NCI-H2081 treated with DMSO at 0.1 percent for 48 hours (cell line): ENCODE measurements around the gene ZMYND11.

Source experiments
- DNase-seq: peaks from one replicate; lab custom pipeline; 2025; lab: John Stamatoyannopoulos, UW

Gene ZMYND11

DNA sequence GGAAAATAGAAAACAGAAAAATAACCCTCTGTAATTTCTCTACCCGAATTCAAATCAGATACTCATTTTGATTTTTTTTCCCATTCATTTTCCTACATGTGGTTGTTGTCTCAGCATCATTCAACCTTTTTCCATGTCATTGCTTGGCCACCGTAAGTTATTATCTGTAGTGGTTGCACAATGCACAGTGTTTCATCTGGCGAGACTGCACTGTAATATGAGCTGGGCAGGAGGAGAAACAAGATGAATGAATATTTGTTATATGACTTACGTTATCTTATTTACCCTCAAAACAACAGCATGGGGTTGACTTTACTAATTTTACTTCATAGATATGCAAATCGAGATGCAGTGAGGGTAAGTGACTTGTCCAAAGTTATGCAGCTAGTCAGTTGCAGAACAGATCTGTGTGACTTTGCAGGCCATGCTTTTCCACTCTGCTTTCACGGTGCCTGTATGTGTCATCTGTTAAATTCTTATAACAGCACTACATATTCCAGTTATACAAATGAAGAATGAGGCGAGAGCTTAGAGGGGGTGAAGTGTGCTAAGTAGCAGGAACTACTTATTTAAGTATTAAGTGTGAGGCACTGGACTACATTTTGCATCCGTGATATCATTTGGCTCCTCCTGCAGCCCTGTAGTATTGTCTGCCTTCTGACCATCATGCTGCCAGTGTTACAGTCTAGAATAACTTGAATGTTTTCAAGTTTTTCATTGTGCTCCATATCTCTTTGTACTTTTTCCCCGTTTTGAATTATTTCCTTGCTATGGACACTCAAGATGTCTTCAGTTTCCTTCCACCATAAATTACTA lies 56.7 kb downstream of the ZMYND11 start:
- DNase-seq, result no peak

DNA sequence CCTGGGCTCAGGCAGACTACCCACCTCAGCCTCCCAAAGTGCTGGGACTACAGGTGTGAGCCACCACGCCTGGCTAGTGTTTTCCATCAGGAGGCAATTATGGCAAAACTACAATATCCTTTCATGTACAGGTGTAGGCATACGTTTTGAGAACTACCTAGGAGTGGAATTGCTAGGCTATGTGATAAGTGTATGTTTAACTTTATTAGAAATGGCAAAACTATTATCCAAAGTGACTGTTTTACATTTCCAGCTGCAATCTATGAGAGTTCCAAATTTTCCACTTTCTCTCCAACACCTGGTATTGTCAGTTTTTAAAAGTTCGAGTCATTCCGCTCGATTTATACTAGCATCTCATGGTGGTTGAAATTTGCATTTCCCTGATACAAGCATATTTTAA lies 59.0 kb downstream of the ZMYND11 start:
- no peak for DNase-seq

DNA sequence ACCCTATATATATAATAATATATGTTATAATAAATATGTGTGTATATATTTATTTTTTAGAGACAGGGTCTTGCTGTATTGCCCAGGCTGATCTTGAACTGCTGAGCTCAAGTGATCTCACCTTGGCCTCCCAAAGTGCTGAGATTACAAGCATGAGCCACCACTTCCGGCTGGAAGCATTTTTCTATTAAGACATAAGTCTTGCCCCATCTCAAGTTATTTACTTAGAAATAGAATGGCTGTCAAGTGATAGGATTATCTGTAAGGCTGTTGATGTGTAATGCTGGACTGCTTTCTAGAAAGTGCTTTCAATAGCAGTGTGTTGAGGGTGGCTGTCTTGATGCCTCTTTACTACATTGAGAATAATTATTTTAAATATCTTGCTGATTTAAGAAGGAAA lies 65.2 kb downstream of the ZMYND11 start:
- no peak for DNase-seq

DNA sequence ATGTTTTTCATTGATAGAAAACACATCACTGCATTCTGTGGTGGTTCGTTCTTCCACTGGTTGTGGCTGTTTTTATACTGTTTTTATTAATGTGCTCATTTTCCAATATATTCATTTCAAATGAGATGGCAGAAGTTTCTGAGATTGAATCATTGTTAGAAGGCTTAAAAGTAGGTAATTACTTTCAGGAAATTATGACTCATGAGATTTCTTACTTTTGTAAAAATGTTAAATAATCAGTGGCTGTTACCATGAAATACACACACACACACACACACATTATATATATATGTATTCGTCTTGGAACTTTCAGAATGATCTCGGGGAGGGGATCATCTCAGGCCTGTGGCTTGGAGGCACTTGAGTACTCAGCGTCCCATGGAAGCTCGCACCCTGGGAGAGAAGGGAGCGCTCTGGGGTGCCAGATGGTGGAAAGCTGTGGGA lies 66.1 kb downstream of the ZMYND11 start:
- DNase-seq, result no peak

DNA sequence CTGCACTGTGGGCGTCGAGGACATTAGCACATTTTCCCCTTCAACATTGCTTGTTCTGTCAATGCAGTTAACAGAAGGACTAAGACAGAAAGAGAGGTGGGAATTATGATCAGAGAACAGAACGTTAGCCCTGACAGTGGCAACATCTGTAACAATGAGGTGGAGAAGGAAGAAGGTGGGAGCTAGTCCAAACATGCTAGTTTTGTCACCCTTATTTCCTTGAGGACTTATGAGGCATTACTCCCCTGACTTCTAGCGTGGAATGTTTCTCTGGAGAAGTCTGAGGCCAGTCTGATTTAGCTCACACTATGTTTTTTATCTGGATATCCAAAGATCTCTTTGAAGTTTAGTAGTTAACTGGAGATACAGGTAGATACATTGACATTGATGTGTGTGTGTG lies 73.4 kb downstream of the ZMYND11 start:
- no peak for DNase-seq

DNA sequence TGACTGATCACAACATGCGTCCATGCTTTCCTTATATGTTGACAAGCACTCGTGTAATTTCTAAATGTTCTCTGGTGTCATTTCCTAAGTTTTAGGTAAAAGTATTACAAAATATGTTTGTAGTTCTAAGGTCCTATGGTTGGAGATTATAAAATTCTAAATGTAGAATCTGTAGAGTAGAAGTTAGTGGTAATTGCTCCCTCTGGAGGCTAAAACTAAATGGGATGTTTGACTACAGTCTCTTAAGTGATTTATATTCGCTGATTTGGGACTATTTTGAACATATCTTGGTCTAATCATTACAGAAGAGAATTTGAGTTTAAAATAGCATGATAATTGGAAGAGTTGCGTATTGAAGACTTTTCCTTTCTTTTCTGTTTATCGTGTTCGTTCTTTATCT lies 74.1 kb downstream of the ZMYND11 start:
- DNase-seq, result no peak

DNA sequence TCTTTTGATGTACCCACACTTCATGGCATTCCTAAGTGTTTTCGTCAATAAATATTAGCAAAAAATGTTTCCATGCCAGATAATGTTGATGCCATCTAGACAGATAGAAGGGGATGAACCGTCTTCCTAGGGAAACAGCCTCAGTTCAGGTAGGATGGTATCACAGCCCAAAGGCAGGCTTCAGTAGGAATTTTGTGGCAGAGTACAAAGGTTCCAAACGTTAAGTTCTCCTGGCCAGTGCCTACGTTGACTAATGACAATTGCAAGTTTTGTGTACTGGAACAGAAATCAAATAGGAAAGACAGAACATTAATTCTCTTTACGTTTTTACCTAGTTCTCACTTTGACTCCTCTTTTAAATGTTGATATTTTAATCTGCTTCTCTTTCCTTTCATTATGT lies 75.0 kb downstream of the ZMYND11 start:
- no peak for DNase-seq

DNA sequence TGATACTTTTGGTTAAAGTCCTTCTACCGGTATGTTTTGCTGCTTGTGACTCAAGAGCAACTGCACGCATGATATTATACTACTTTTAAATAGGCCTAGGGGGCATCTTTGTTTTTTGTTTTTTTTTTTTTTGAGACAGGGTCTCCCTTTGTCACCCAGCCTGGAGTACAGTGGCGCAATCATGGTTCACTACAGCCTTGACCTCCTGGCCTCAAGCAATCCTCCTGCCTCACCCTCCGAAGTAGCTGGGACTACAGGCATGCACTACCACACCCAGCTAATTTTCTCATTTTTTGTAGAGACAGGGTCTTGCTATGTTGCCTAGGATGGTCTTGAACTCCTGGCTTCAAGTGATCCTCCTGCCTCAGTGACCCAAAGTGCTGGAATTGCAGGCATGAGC lies 80.2 kb downstream of the ZMYND11 start:
- DNase-seq, result no peak

DNA sequence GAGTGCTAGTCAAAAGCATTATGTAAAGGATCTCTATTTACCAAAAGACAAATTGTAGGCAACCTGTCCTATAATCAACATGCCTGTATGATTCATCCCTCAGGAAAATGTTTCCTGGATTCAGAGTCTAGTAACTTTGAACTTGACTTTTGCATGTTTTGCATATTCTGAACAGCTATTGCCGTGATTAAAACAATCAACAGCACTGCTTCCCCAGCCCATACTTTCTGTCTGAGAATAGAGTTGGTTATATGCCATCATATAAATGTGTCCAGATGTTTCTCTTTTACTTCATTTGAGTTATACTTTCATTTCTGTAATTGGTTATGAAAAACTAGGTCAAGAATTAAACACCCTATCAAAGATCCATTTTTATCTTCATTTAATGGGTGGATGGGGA lies 83.5 kb downstream of the ZMYND11 start:
- no peak for DNase-seq

DNA sequence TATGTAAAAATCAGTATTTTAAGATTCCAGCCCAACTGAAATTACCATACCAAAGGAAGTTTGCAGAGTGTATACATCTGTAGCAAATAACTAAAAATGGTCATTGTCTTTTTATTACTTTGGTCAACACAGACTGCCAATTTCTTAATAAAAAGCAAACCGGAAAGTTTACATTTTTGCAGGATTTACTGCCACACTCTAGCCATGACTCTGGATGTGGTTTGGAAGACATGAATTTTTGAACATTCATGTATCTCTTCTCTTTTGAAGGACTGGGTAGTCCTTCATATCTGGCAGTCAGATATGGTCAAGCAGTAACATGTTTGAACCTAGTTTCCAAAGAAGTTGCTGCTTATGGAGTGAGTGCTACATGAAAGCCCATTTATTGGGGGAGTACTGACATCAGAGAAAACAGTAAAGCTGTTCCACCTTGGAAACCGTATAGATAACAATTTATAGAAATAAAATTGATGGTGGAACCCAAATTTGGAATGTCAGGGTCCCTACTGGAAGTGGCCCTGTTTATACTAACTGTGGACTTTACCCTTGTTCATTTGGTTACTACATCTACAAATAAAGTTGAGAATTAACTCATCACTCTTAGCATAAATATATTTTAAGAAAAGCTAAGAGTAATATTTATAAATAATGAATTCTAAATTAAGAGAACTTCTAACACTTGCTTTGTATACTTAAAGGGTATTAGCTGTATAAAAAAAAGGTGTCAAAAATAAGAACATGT lies 84.6 kb downstream of the ZMYND11 start:
- DNase-seq, result no peak

DNA sequence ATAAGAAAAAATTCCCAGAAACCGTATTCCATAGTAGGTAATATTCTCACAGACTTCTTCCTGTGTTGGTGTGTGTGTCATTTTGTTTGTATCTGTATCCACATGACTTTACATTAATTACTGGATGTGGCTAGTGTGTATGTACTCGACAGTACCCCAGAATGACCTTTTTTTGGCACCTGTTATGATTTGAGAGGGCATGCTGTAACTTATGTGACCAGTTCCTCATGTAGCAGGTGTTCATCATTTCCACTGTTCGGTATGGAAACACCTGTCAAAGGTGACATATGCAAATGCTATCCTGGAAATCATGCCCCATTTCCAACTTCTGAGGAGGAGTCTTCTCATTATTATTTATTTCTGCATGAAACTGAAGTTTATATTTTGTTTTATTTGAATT lies 89.3 kb downstream of the ZMYND11 start:
- DNase-seq, result no peak

DNA sequence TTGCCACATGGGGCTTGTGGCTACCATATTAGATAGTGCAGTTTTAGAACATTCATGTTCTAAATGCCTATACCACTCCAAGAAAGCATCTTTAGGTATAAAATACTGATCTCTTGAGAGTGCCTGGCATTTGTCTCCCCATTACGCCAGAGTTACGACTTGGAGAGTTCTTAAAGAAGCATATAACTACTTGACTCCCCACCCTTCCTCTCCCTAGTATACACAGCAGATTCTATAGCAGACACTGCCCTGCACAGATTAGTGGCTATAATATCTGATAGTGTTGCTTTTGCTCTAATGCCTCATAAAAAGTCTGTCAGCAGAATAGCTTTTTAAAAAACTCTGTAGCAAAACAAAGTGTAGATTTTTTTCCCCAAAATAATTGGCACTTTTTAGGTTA lies 90.8 kb downstream of the ZMYND11 start:
- DNase-seq, result no peak

DNA sequence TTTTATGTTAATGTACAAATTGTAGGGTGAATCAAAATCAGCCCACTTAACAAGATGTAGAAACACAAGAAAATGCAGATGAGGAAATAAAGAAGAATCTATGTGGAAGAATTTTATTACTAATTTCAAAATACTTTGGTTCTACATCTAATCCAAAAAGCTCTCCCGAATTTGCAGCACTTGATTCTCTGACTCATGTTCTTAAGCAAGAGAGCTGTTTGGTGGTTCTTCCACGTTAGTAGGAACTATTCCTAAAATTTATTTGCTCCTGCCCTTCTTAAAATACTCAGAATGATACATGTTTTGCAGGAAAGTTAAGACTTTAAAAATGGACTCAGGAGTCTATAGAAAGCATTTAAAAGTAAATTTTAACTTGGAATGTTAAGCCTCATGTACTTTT lies 91.8 kb downstream of the ZMYND11 start:
- no peak for DNase-seq

DNA sequence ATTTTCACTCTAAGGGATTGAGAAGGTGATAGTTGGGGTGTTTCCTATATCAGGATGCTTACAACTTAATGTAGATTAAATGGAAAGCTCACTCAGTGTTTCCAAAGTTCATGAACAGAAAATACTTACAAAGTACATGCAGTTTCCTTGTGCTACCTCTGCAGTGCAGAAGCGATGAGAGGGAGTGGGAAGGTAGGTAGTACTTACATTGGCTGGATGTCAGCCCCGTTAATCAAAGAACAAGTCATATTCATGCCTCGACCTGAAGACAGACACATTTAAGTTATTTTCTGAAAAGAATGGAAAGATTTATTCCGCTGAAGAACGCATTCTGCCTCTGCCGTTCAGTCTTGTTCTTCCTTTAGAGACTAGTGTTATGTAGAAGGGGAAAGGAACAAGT lies 93.1 kb downstream of the ZMYND11 start:
- DNase-seq, result no peak

DNA sequence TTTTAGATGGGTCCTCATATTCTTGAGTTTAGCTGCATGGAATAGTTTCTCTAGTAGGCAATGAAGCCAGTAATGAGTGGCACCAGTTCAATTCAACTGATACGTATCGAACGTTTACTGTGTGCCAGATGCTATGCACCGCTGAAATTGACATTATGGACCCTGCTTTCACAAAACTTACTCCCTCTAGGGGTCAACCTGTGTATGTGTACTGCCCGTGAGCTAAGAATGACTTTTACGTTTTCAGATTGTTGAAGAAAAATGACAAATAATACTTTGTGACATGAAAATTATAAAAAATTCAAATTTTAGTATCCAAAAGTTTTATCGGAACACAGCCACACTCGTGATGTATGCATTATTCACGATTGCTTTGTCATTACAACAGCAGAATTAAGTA lies 95.5 kb downstream of the ZMYND11 start:
- no peak for DNase-seq

DNA sequence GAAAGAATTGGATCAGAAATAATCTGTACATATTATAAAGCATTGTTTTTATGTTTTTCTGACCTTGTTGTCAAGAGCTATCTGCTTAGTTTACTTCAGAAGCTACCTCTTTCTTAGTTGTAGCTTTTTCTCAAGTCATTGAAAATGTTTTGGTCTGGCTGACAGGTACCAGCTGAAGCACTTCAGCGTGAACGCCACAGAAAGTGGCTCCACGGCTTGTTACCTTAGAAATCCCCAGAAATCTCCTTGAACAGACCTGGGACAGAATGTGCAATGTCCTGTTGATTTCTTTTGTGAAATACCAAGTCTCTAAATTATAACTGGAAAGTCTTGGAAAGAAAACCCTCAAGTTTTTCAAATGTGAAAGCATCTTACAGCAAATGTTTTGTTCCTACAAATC lies 96.8 kb downstream of the ZMYND11 start:
- no peak for DNase-seq

DNA sequence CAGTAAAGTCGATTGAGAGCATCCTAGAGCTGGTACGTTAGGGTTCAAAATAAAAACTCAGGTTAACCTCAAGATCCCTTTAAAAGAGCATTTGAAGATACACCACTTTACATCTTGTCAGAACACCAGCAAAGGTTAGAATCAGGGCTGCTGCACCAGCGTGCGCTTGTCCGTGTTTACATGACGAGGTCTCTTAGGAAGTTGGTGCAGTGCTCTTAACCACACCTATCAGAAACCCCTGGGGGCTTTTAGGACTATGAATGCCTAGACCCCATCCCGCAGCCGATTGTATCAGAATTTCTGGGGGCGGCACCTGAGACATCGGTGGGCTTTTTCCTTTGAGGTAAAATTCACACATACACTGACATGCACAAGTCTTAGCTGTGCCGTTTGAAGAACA lies 97.6 kb downstream of the ZMYND11 start:
- DNase-seq, result no peak

DNA sequence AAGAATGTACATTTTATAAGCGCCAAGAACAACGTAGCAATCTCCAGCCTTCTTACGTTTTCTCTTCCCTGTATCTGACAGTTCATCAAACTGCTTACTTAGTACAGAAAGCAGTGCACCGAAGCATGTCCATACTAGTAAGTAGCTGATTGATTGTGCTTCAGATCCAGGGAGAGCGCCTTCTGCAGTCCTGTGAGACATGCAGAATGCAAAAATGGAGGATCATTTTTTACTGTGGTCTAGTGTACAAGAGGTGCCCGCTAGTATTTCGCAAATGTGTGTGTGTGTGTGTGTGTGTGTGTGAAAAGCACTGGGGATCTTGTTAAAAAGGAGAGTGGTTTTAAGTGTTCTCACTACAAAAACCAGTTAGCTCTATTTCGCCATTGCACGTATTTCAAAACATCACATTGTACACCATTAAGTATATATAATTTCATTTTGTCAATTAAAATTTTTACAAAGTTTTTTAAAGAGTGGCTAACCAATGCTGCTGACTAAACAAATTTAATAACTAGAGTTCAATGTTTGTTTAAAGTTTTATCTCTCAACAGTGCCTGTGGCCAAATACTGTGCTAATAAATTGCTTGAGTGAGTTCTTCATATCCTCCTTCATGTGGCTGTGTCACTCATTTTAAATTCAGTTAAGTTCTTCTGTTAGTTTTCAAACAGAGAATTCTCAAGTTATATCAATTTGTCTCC lies 99.6 kb downstream of the ZMYND11 start:
- DNase-seq, result no peak

DNA sequence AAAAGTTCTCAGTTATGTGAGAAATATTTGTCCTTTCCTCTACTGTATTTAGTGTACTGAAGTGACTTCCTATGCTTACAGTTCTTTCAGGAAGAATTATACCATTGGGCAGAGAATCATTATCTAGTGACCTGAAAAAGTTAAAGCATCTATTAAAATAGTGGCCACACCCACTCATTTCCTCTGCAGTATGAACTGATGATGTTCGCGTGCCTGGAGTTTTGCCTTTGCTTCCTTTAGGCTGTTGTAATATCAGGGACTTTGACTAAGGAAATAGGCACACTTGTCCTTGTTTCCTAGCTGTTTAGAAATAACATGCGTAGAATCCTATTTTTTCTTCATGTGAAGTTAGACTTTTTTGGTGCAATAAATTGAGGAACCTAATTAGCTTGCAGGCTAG lies 100.7 kb downstream of the ZMYND11 start:
- no peak for DNase-seq

DNA sequence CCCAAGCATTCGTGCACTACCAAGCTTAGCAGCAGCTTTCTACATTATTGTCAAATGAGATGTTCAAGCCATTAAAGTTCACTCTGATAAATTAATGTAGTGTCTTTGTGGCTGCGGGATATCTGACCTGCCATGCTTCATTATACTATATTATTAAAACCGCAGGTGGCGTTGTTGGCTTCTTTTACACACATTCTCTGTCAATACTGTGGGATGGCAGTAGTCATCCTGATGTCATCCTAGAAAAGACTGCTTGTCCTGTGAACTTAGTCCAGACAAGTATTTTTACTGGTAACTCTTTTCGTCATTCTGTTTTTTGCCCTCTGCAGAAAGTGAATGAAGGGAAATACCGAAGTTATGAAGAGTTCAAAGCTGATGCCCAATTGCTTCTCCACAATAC lies 103.9 kb downstream of the ZMYND11 start:
- DNase-seq, result no peak

DNA sequence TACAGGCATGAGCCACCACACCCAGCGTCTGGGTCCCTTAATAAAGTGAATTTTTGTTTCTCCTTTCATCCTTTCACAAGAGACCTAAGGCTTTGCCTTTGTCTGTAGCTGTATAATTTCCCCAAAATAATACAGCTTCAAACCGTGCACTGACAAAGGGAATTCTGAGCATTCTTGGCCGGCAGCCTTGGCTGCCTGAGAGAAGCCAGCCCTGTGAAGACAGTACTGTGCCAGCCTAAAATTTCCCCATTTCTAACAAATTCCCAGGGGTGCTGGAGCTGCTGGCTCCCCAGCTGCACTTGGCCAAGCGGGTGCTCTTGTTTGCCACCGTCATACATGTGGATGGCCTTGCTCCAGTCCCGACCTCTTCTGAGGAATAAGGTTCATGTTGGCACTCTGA lies 106.2 kb downstream of the ZMYND11 start:
- DNase-seq, result no peak

DNA sequence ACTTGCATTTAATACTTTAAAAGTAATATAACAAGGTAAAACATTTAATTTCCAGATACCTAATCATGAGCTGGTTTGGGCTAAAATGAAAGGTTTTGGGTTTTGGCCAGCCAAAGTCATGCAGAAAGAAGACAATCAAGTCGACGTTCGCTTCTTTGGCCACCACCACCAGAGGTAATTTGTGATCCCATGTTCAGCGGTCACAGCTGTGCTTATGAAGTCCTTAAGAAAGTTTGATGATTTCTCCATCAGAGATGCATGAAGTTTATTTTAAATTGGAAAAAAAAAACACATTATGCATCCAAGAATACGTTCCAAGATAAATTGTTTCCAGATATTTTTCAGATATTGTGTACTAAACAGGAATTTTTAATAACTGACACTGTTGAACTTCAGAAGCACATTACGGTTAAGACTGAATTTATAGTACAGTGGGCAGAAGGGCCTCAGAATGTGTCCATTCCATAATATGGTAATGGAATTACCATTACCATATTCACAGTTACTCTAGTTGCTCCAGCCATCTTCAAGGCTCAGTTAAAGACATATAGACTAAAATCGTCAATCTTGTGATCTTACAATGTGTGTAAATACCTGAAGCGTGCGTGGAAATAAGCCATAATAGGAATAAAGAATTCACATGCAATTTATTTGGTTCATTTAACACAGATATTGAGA lies 106.8 kb downstream of the ZMYND11 start:
- DNase-seq, result no peak
